Measurements from ENCODE around the gene FADS3.

The FADS3 gene

DNA sequence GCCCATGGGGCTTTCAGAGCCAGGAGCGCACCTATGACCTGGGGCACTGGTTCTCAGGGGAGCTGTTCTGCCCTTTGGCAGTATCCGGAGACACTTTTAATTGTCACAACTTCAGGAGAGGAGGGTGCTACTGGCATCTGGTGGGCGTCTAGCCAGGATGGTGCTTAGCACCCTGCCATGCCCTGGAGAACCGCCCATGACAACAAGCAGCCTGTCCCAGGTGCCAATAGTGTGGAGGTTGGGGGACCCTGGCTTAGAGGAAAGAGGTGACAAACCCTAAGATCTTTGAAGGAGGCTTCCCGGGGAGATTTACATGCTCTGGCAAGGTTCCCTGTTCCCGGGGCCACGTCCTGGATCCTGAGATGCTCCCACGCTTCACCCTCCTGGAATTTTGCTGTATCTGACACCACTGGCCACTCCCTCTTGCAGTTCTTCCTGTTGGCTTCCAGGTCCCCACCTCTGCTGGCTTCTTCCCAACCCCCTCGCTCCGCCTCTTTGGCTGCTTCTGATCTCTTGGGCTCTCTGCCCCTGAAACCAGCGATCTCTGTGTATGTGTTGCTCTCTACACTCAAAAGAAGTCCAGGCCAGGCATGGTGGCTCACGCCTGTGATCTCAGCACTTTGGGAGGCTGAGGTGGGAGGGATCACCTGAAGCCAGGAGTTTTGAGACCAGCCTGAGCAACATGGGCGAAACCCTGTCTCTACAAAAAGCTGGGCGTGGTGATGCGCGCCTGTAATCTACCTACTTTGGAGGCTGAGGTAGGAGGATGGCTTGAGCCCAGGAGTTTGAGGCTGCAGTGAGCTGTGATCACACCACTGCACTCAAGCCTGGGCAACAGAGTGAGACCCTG lies 31.1 kb downstream of the FADS3 start:
- no peak for DNase-seq (ENCODE audit: low read depth, low spot score)

DNA sequence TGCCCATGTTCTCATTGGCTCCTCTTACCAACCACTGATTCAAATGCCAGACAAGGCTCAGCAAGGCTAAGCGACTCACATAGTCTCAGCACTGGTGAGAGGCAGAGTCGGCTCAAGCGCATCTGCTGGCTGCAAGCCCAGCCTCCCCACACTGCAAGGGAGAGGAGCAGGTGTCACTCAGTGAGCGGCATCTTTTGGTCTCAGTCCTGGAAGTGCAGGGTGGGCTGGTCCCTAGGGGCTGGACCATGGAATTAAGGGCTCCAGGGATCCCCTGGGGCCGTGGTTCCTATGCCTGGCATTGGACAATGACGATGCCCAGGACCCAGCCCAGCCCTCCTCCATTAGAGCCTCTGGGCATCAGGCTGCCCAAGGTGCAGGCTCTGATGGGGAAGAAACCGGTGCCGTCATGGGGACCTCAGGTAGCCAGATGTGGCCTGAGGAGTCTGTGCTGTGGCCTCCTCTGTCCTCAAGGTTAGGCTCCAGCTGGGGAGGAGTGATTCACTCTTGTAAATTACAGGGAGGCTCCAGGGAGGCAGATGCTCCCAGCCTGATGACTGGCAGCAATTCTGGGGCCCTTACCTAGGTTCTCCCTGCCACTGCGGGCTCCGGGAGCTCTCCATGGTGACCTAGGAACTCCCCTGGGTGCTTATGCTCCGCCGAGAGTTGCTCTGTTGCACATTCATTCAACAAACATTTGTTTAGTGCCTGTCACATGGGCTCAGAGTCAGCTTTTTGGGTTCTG lies 35.2 kb downstream of the FADS3 start:
- DNase-seq (ENCODE audit: low read depth, low spot score): no peak

DNA sequence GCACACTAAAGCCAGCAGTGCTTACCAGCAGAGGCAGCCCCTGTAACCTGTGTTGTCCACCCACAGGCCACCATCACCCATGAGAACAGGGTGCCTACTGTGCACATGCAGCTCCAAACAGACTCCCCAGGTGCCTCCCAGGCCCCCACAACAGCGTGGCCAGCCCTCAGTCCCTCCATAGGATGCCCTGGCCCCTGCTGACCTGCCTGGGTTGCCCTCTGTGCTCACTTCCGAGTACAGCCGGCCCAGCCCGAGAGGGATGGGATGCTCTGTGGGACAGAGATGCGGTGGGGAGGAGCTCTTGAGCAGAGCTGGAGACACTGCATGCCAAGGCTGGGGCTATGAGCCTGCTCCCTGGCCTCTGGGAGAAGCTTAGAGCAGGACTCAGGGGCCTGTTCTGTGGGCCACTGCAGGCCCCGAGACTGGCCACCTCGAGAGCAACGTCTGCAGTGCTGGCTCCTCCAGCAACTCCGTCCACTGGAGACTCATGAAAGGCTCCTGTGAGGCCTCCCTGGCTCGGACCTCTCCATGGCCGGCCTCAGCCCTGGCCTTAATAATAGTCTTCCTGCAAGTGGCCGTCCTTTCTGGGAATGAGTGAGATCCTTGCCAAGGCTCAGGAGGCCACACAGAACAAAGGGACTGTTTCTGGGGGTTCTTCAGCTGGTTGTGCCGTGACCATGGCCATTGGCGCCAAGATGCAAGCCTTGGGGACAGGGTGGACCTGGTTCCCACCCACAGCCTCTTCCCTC lies 36.2 kb downstream of the FADS3 start:
- no peak for DNase-seq (ENCODE audit: low read depth, low spot score)

DNA sequence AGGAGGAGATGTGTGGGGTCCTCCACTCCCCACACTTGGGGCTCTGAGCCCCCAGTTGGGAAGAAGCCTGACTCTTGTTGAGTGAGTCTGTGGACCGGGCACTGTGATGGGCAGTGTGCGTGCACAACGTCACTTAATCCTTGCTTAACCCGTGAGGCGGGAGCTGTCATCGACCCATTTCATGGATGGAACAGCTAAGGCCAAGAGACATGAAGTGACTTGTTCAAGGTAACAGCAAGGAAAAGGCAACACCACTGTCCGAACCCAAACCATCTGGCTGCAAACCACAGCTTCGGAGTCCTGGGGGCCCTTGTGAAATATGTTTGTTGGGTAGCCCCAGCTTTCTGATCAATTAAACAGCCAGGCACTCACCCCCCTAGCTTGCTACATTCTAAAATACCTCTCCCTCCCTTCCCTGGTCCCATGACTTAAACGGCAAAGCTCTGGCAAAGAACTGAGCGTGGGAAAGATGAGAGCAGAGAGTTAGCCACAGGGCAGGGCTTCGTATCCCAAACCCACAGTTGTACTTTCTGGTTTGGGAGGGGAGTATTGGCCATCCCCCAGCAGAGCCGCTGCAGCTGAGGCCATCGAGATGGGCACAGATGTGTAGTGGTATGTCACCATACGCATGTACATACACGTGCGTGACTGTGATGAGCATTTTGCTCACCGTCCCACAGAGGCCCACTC lies 37.0 kb downstream of the FADS3 start:
- DNase-seq (ENCODE audit: low read depth, low spot score): no peak

DNA sequence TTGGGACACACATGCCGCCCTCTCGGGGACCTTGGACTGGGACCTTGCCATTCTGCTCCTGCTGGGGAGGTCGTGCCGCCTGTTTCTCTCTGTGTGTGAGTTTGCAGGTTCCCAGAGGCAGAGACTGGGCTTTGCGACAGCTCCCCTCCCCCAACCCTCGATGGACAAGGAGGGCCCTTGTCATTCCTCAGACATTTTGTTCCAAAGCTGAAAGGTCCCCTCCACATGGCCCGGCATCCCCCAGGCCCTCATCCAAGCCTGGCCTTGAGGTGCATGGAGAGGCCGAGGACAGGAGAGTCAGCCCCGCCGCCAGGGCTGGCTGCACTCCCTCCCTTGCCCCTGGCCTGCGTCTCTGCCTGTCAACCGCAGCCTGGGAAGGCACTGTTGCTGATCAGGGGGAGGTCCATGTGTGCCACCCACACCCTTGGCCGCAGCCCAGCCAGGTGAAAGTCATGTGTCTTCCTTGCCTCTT lies 37.6 kb downstream of the FADS3 start:
- DNase-seq (ENCODE audit: low read depth, low spot score): no peak

DNA sequence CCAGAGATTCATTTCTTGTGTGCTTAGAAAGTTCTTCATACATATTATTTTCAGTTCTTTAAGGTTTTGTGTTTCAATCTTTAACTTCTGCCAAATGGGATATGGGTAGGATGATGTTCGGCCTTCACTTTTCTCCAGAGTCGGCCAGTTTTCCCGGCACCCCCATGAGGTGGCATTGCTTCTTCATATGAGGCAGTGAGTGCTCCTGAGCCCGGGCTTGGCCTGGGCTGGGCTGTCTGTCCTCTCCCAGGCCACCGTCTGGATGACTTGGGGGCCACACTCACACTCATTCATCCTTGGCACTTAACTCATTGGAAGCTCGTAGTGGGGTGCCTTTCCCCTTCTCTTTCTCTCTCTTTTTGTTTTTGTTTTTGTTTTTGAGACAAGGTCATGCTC lies 39.4 kb downstream of the FADS3 start:
- no peak for DNase-seq (ENCODE audit: low read depth, low spot score)

DNA sequence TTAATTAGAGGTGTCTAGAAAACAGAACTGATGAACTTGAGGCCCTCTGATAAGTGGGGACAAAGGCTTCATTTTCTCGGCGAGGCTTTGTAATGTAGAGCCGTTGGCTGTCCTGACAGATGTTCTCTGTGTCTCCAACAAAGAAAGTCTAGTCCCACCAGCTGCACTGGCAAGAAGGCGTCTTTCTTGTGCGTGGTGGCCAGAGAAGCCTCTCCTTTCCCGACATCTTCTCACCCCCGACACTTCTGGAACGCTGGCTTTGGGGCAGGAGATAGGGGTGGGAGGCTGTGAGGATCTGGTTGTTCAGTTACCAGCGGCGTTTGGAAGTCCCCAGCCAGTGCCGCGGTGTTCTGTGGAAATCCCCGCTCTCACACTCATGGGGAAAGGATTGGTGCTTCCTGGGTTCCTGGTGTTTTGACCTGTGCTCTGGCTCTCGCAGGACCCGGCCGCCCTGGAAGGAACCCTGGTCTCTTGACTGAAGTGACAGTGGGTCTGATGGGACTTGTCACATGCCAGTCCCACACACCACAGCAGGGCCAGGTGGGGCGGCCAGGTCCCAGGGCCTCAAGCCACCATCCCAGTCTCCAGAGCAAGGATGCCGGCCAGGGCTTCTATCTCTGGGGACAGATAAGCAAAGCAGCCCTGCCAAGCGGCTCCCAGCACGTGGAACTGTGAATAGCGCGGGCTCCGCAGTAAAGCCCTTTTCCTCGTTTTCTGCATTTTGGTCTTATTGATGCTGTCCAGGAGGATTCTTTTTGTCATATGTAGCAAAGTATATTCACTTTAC lies 40.0 kb downstream of the FADS3 start:
- no peak for DNase-seq (ENCODE audit: low read depth, low spot score)

DNA sequence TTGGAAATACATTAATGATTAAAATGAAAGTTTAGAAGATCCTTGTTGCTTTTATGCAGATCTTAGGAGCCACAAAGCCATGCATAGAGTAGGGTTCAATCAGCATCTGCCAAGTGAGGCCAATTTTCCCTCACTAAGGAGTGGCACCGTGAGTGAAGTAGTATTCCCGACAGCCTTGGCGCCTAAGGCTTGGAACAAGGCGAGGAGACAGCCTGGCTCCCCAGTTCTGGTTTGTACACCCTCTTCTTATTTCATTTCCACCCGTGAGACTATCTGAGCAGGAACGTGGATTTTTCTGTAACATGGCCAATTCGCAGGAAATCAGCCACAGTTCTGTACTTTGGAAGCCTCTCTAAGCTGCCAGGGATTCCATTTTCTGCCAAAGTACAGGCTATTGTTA lies 40.7 kb downstream of the FADS3 start:
- DNase-seq (ENCODE audit: low read depth, low spot score): no peak

DNA sequence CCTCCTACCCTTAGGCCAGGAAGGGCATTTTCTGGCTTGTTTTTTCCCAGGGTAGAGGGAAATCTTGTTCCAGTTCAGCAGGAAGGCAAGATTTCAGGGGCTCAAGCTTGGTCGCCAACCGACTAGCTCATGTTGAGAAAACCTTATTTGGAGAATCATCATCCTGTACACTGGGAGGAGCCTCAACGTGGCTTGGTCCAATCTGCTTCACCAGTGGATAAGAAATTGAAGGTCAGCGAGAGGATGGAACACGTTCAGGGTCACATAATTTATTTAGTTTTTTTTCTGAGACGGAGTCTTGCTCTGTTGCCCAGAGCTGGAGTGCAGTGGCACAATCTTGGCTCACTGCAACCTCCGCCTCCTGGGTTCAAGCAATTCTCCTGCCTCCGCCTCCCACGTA lies 42.7 kb downstream of the FADS3 start:
- DNase-seq (ENCODE audit: low read depth, low spot score): no peak

DNA sequence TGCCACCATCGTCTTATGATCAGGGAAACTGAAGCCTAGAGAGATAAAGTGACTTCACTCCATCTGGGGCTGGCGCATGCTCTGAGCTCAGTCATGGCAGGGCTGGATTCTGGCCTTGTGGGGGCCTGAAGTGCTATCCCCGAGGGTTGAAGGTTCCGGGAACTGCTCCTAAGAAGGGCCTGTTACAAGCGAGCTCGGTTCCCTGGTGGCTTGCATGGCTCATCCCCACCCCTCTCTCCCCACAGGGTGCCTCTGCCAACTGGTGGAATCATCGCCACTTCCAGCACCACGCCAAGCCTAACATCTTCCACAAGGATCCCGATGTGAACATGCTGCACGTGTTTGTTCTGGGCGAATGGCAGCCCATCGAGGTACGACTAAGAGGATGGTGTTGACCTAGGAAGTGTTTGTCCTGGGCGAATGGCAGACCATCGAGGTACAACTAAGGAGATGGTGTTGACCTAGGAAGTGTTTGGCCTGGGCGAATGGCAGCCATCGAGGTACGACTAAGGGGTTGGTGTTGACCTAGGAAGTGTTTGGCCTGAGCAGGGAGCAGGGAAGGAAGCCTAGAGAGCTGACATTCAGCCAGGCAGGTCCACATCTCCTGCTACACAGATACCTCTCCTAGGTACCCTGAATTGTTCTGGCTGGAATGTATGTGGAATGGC lies 43.3 kb downstream of the FADS3 start:
- DNase-seq (ENCODE audit: low read depth, low spot score): no peak

DNA sequence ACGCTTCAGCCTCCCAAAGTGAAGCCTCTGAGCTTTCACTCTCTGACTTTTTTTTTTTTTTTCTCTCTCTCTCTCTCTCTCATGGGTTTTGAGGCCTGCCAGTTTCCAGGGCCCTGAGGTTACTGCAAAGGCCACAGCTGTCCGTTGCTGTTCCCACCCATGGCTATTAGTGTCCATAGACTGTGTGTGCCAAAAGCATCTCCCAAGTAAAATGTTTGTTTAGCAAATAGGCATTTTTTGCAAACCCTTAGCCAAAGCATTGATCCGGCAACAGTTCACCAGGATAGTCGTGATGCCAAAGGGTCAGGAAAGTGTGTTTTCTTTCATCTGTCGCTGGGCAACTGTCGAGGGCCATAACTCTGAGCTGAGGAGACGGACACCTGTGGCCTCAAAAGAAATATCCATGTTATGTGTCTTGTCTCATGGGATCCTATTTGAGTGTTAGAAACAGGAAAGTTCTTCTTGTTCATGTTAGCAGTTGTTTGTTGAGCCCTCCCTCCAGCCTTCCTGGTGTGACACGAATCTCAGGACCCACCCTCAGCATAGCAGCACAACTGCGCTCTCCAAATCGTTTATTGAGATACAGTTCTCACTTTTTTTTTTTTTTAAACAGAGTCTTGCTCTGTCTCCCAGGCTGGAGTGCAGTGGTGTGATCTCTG lies 44.9 kb downstream of the FADS3 start:
- no peak for DNase-seq (ENCODE audit: low read depth, low spot score)

DNA sequence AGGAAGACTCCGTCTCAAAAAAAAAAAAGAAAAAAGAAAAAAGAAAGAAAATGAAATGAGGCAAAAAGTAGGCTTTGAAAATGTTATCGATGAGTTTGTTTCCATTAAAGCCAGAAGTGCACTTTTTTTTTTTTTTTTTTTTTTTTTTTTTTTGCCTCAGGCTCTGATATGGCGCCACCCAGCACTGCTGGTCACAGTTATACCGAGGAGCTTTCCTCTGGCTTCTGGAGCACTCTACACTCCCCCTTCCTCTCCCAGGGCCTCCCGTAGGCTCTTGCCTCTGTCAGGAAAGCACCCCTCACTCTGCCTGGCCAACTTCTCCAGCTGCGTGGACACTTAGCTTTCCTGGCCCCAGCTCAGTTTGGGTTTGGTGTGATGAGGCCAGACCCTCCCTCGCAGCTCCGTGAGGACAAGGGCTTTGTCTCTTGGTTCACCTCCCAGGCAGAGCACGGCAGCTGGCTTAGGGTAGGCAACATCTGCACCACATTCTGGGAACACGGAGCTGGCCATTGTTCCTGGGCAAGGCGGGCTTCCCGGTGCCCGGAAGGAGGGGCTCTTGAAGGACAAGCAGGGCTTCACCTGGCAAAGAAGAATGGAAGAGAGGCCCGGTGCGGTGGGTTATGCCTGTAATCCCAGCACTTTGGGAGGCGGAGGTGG lies 46.3 kb downstream of the FADS3 start:
- DNase-seq (ENCODE audit: low read depth, low spot score): no peak

DNA sequence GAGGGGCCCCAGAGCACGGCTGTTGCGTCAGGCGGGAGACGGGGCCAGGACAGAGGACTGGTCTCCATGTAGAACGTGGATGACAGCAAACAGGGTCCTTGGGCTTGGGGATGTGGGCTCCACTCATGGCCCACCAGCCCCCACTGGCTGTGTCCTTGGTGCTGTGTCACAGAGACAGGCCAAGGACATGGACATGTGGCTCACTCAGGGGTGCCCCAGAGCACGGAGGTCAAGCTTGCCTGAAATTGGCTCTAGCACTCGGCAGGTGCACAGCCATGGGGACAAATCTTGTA lies 48.9 kb downstream of the FADS3 start:
- DNase-seq (ENCODE audit: low read depth, low spot score): no peak

DNA sequence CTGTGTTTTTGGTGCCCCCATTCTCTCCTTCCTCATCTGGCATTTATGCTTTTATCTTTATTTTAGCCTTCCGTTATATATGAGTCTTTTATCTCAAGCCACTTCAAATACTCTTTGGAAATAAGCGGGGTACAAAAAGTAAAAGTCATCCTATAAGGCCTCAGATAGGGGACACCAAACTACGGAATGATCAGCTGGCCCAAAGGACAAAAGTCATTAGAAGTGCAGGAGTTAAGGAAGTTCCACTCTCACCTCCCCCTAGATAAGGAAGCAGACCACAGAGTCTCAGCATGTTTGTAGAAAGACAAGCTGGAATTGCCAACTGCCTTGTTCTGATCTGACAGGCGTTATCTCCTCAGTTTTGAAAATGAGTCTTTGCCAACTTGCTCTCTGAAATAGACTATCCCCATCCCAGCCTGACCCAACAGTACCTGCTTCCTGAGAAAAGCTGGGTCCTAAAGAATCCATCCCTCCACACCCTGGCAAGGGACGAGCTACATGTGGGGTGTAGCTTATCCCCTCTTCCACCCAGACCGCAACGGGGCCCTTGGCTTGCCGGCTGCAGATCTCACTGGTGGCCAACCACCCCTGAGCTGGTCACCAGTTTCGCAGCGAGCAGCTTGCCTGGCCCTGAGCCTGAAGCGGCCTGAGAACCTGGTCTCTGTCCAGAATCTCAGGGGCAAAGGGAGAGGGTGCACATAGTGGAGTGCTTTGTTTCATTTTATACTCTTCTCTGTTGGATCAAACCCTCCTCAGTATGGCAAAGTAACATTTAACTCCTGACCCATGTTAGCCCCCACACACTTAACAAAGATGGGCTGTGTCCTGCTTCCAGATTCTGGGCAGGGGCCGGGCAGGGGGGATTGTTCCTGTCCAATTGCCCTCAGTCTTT lies 49.5 kb downstream of the FADS3 start:
- no peak for DNase-seq (ENCODE audit: low read depth, low spot score)

DNA sequence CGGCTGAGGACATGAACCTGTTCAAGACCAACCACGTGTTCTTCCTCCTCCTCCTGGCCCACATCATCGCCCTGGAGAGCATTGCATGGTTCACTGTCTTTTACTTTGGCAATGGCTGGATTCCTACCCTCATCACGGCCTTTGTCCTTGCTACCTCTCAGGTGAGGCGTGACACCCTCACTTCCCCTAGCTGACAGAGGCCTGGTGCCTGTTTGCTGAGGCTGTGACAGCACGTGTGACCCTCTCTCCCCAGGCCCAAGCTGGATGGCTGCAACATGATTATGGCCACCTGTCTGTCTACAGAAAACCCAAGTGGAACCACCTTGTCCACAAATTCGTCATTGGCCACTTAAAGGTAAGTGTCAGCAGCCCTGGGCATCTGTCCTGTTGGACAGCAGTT lies 51.0 kb downstream of the FADS3 start:
- no peak for DNase-seq (ENCODE audit: low read depth, low spot score)

DNA sequence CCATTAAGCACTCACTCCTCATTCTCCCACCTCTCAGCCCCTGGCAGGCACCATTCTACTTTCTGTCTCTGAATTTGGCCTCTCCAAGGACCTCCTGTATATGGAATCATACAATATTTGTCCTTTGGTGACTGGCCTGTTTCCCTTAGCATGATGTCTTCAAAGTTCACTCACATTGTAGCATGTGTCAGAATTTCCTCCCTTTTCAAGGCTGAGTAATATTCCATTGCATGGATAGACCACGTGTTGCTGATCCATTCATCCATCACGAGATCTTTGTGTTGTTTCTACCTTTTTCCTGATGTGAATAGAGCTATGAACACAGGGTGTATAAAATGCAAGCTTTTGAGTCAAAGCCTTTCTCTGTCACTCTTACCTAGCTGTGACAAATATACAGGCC lies 51.6 kb downstream of the FADS3 start:
- DNase-seq (ENCODE audit: low read depth, low spot score): no peak

DNA sequence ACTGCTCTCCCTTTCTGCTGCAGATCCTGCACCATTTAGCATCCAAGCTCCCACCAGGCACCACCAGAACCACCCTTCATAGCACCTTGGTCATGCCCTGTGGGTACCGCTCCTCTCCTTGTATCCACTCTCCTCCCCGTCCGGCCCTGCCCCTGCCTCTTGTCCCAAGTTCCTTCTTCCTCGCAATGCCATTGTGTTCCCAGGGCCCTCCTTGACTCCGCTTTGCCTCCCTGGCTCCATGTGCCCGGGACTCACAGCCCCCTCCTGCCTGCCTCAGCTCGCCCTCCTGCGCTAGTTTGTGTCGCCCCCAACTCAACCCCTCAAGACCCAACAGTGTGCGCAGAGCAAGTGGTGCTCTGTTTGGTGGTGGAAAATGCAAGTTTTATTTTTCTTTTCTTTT lies 52.4 kb downstream of the FADS3 start:
- no peak for DNase-seq (ENCODE audit: low read depth, low spot score)

DNA sequence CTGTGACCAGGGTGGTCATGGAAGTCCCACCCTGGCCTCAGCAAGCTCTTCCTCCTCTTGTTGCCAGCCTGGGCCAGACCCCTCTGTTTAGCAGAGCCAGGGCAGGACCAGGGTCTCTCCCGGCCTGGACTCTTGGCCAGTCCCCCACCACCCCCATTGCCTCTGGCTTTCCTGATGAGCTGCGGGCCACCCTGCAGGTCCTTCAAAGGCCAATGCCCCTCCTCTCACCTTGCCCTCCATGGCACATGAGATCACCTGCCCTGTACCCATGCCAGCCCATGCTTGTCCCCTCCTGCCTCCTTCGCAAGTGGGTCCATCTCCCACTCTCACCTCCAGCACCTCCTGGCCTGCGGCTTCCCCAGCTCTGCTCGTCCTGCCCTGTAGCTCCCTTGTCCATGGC lies 52.8 kb downstream of the FADS3 start:
- DNase-seq (ENCODE audit: low read depth, low spot score): no peak
